Peyer's patch (tissue), 4 donors: ENCODE measurements around the gene CDK12. TPM values are rescaled to one million over a fixed set of nuclear protein-coding genes. Genes with fewer than 3 reads are reported as not detected.
"Not testable (repeated sequence)": the region's sequence is repeated elsewhere in the genome, so short reads cannot be mapped to it uniquely, and the experiment has no call there.

Experiments
- DNase-seq, 3 donors: peaks; one replicate each; pipeline ENCODE4 v3.0.0-alpha.2; 2017 to 2019
- H3K27ac ChIP-seq, 4 donors: fragments of 200-600 bp; sonication (generic); one replicate each; pipeline ENCODE4 v1.5.1; 2016 to 2019
- H3K27me3 ChIP-seq, 2 donors: fragments of 200-600 bp; sonication (generic); one replicate each; pipeline ENCODE4 v1.5.1; 2019
- H3K36me3 ChIP-seq, 3 donors: fragments of 200-600 bp; sonication (generic); one replicate each; pipeline ENCODE4 v1.5.1; 2016 to 2019
- H3K4me1 ChIP-seq, 4 donors: fragments of 200-600 bp; sonication (generic); one replicate each; pipeline ENCODE4 v1.5.1; 2016 to 2019
- H3K4me3 ChIP-seq, 4 donors: fragments of 200-600 bp; sonication (generic); 1 replicate in 3 of 4; 2 replicates in 1 of 4; pipeline ENCODE4 v1.5.1; 2016 to 2019; ENCODE audit warnings: mild to moderate bottlenecking in 1 of 4
- H3K9me3 ChIP-seq, 4 donors: fragments of 200-600 bp; sonication (generic); one replicate each; pipeline ENCODE4 v1.5.1; 2016 to 2019; ENCODE audit warnings: mild to moderate bottlenecking in 1 of 4
- CTCF ChIP-seq, 6 experiments: fragments of 450-650 bp in 4 of 6; fragments of 200-600 bp in 2 of 6; sonication (generic) in 1 of 6; IDR thresholded peaks; one replicate each; pipeline ENCODE4 v1.5.1; 2017 to 2019; ENCODE audit warnings: antibody characterized with exemption in 6 of 6, mild to moderate bottlenecking in 3 of 6, moderate library complexity in 1 of 6
- POLR2A ChIP-seq, 2 donors: fragments of 450-650 bp; IDR thresholded peaks; one replicate each; pipeline ENCODE4 v1.5.1; 2017; ENCODE audit warnings: antibody characterized with exemption in 2 of 2, mild to moderate bottlenecking in 2 of 2, moderate library complexity in 2 of 2
- total RNA-seq, 4 donors: library from RNA; depleted of rRNA; stranded (reverse); fragments of >200 nt; gene quantifications; one replicate each; pipeline ENCODE4 v1.1.0, GENCODE V29; 2016

CDK12 gene
- total RNA-seq, 4 donors from 2014 or later, result 55.3 to 132 (median 81.2) TPM

GRCh38 chr17:39487946-39488345, 26.7 kb downstream of the CDK12 start:
- Histone ChIP-seq H3K27ac (no peak overlapping the region), H3K4me3 (no peak overlapping the region), H3K4me1 (no peaks in the 10 kb centered on the region), H3K36me3 (peaks cover 0 to 39% (median 0%) of the 10 kb centered on the region in 3 donors), H3K27me3 (no peaks in the 10 kb centered on the region), H3K9me3 (no peaks in the 10 kb centered on the region)
- no peak for TF ChIP-seq CTCF (IDR thresholded peaks at IDR 0.05)
- TF ChIP-seq POLR2A (IDR thresholded peaks at IDR 0.05), result no peak
- no peak for DNase-seq

- peaks cover 0 to 94% (median 0%) of the 10 kb centered on the region in 3 donors for H3K36me3 ChIP-seq
- H3K9me3 ChIP-seq, H3K27ac ChIP-seq, H3K27me3 ChIP-seq, H3K4me1 ChIP-seq, H3K4me3 ChIP-seq, DNase-seq: not testable (repeated sequence)
Measured at GRCh38 chr17:39496921-39497320, 35.6 kb downstream of the CDK12 start.

GRCh38 chr17:39507511-39507910, 46.2 kb downstream of the CDK12 start:
- DNase-seq, result no peak
- Histone ChIP-seq H3K27ac (no peak overlapping the region), H3K4me3 (no peak overlapping the region), H3K27me3 (no peaks in the 10 kb centered on the region), H3K9me3 (no peaks in the 10 kb centered on the region), H3K4me1 (no peaks in the 10 kb centered on the region), H3K36me3 (peaks cover 0 to 90% (median 0%) of the 10 kb centered on the region in 3 donors)
- TF ChIP-seq CTCF (IDR thresholded peaks at IDR 0.05) (no peak), POLR2A (IDR thresholded peaks at IDR 0.05) (no peak)

- peaks cover 0 to 90% (median 0%) of the 10 kb centered on the region in 3 donors for H3K36me3 ChIP-seq
- H3K9me3 ChIP-seq, result no peaks in the 10 kb centered on the region
- TF ChIP-seq POLR2A (IDR thresholded peaks at IDR 0.05) (no peak), CTCF (IDR thresholded peaks at IDR 0.05) (no peak)
- H3K4me1 ChIP-seq, result no peaks in the 10 kb centered on the region
- H3K27me3 ChIP-seq, result no peaks in the 10 kb centered on the region
- no peak for DNase-seq
- H3K4me3 ChIP-seq, result no peak overlapping the region
- H3K27ac ChIP-seq, result no peak overlapping the region
Measured at GRCh38 chr17:39508987-39509386, 47.7 kb downstream of the CDK12 start.

GRCh38 chr17:39513309-39513708, 52.0 kb downstream of the CDK12 start:
- no peaks in the 10 kb centered on the region for H3K27me3 ChIP-seq
- H3K9me3 ChIP-seq, result no peaks in the 10 kb centered on the region
- no peak overlapping the region for H3K27ac ChIP-seq
- H3K36me3 ChIP-seq, result peaks cover 0 to 99% (median 0%) of the 10 kb centered on the region in 3 donors
- no peak for DNase-seq
- no peak overlapping the region for H3K4me3 ChIP-seq
- no peaks in the 10 kb centered on the region for H3K4me1 ChIP-seq
- TF ChIP-seq POLR2A (IDR thresholded peaks at IDR 0.05) (no peak), CTCF (IDR thresholded peaks at IDR 0.05) (no peak)

GRCh38 chr17:39513915-39514314, 52.6 kb downstream of the CDK12 start:
- no peak overlapping the region for H3K27ac ChIP-seq
- peaks cover 0 to 100% (median 0%) of the 10 kb centered on the region in 3 donors for H3K36me3 ChIP-seq
- no peaks in the 10 kb centered on the region for H3K4me1 ChIP-seq
- no peak overlapping the region for H3K4me3 ChIP-seq
- no peaks in the 10 kb centered on the region for H3K9me3 ChIP-seq
- TF ChIP-seq POLR2A (IDR thresholded peaks at IDR 0.05) (no peak), CTCF (IDR thresholded peaks at IDR 0.05) (no peak)
- no peak for DNase-seq
- H3K27me3 ChIP-seq, result no peaks in the 10 kb centered on the region
